ENCODE measurements around the gene HYAL3.

DNA sequence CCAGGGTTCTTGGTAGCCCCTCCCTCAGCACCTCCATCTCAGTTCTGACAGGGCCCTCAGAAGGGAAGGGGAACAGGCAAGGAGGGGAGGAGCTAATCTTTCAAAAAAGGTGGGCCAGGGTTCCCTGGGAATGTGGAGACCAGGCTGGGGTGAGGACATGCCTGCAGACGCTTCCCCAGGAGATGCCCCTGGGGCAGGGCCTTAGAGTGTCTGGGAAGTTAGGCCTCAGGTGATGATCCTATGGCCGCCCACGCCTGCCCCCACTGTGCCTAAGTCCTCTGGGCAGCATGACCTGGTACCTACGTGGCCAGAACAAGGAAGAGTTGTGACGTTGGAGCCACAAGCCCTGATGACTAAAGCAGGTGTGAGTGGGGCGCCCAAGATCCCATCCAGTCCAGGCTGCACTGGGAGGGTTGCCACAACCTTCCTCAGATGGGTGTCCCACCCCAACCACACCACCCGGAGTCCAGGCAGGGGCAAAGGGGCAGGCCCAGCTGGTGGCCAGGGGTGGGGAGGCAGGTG lies 34.2 kb downstream of the HYAL3 start:
- TF ChIP-seq, protein P1, sequence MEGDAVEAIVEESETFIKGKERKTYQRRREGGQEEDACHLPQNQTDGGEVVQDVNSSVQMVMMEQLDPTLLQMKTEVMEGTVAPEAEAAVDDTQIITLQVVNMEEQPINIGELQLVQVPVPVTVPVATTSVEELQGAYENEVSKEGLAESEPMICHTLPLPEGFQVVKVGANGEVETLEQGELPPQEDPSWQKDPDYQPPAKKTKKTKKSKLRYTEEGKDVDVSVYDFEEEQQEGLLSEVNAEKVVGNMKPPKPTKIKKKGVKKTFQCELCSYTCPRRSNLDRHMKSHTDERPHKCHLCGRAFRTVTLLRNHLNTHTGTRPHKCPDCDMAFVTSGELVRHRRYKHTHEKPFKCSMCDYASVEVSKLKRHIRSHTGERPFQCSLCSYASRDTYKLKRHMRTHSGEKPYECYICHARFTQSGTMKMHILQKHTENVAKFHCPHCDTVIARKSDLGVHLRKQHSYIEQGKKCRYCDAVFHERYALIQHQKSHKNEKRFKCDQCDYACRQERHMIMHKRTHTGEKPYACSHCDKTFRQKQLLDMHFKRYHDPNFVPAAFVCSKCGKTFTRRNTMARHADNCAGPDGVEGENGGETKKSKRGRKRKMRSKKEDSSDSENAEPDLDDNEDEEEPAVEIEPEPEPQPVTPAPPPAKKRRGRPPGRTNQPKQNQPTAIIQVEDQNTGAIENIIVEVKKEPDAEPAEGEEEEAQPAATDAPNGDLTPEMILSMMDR (IDR thresholded peaks at IDR 0.05; ENCODE audit: low read depth, low read length, poor library complexity, severe bottlenecking) = no peak
- no peak for TF ChIP-seq EZH2phosphoT487 (IDR thresholded peaks at IDR 0.05; ENCODE audit: borderline replicate concordance, low read length)
